HG03457 (cell line): ENCODE data around the gene RABGAP1L.
"Not testable (repeated sequence)": the region's sequence is repeated elsewhere in the genome, so short reads cannot be mapped to it uniquely, and the experiment has no call there.

Experiments used
- ATAC-seq: cut with Tn5 transposase; IDR thresholded peaks from one replicate; pipeline ENCODE4 v1.9.1; 2021; ENCODE audit warnings: moderate number of reproducible peaks; ENCODE audit not compliant: unreplicated experiment

Gene RABGAP1L

GRCh38 chr1:174289644-174290310 lies 130.5 kb downstream of the RABGAP1L start:
- ATAC-seq: no peak

- ATAC-seq: no peak
Measured at GRCh38 chr1:174291059-174291458, 131.7 kb downstream of the RABGAP1L start.

- ATAC-seq: no peak
Measured at GRCh38 chr1:174296309-174296708, 137.0 kb downstream of the RABGAP1L start.

GRCh38 chr1:174297351-174297750 lies 138.0 kb downstream of the RABGAP1L start:
- ATAC-seq: no peak

- ATAC-seq: no peak
Measured at GRCh38 chr1:174301295-174302077, 142.2 kb downstream of the RABGAP1L start.

- ATAC-seq: no peak
Measured at GRCh38 chr1:174308604-174309003, 149.3 kb downstream of the RABGAP1L start.

GRCh38 chr1:174309490-174309889 lies 150.2 kb downstream of the RABGAP1L start:
- no peak for ATAC-seq

- ATAC-seq: no peak
Measured at GRCh38 chr1:174314433-174314832, 155.1 kb downstream of the RABGAP1L start.

GRCh38 chr1:174315239-174315638 lies 155.9 kb downstream of the RABGAP1L start:
- no peak for ATAC-seq

- not testable (repeated sequence) for ATAC-seq
Measured at GRCh38 chr1:174320897-174321296, 161.6 kb downstream of the RABGAP1L start.

GRCh38 chr1:174322202-174322862 lies 163.0 kb downstream of the RABGAP1L start:
- no peak for ATAC-seq

- ATAC-seq: no peak
Measured at GRCh38 chr1:174324493-174324892, 165.2 kb downstream of the RABGAP1L start.

- no peak for ATAC-seq
Measured at GRCh38 chr1:174324939-174325338, 165.6 kb downstream of the RABGAP1L start.

GRCh38 chr1:174326278-174326677 lies 167.0 kb downstream of the RABGAP1L start:
- no peak for ATAC-seq

- no peak for ATAC-seq
Measured at GRCh38 chr1:174333437-174333836, 174.1 kb downstream of the RABGAP1L start.

GRCh38 chr1:174337000-174337681 lies 177.8 kb downstream of the RABGAP1L start:
- no peak for ATAC-seq

GRCh38 chr1:174340404-174340803 lies 181.1 kb downstream of the RABGAP1L start:
- not testable (repeated sequence) for ATAC-seq

GRCh38 chr1:174344162-174344561 lies 184.8 kb downstream of the RABGAP1L start:
- no peak for ATAC-seq

- ATAC-seq: no peak
Measured at GRCh38 chr1:174352117-174352516, 192.8 kb downstream of the RABGAP1L start.

- no peak for ATAC-seq
Measured at GRCh38 chr1:174352883-174353608, 193.7 kb downstream of the RABGAP1L start.

GRCh38 chr1:174358344-174358743 lies 199.0 kb downstream of the RABGAP1L start:
- no peak for ATAC-seq
